H1 (cell line): ENCODE data around the gene HOXB5. TPM values are rescaled to one million over a fixed set of nuclear protein-coding genes. Genes with fewer than 3 reads are reported as not detected.
A peak's percentile ranks its signal among the peaks of the same experiment; 100 is the strongest.

Source experiments
- CBX5 ChIP-seq: fragments of 300-800, 300-1000 bp; sonication (generic); IDR thresholded peaks from 2 replicates; pipeline ENCODE4 v1.7.1; 2016; ENCODE audit warnings: antibody characterized with exemption, low read length, low read depth
- CTBP2 ChIP-seq: IDR thresholded peaks from 2 replicates; pipeline ENCODE4 v1.7.0; 2011; ENCODE audit warnings: borderline replicate concordance, mild to moderate bottlenecking, moderate library complexity, mixed read lengths, low read length; ENCODE audit not compliant: insufficient read depth, insufficient read length
- EGR1 ChIP-seq: IDR thresholded peaks from 2 replicates; pipeline ENCODE4 v1.6.1; 2011; ENCODE audit warnings: low read depth, low read length, borderline replicate concordance
- EZH2 ChIP-seq: fragments of 200-600 bp; sonication (generic); IDR thresholded peaks from 2 replicates; pipeline ENCODE4 v1.7.1; 2012; ENCODE audit warnings: low read depth, mild to moderate bottlenecking, moderate library complexity, low read length, inconsistent platforms; ENCODE audit not compliant: severe bottlenecking
- KDM1A ChIP-seq: fragments of 200-600, 300-600 bp; sonication (generic); IDR thresholded peaks from 2 replicates; pipeline ENCODE4 v1.7.1; 2016; ENCODE audit warnings: mild to moderate bottlenecking, low read length, borderline replicate concordance
- MAX ChIP-seq: IDR thresholded peaks from 2 replicates; pipeline ENCODE4 v1.6.1; 2012; ENCODE audit warnings: inconsistent platforms
- NANOG ChIP-seq: IDR thresholded peaks from 2 replicates; pipeline ENCODE4 v1.6.1; 2011; ENCODE audit warnings: low read length, low read depth, mild to moderate bottlenecking, inconsistent platforms; ENCODE audit not compliant: insufficient read depth, poor library complexity, severe bottlenecking
- RAD21 ChIP-seq, 2 experiments: IDR thresholded peaks in 1 of 2; conservative IDR thresholded peaks in 1 of 2; 2 replicates each; pipeline ENCODE4 v1.6.1; 2011; ENCODE audit warnings: low read depth in 2 of 2, low read length in 2 of 2, improper control_type of control experiment in 1 of 2, inconsistent platforms in 1 of 2, mild to moderate bottlenecking in 1 of 2, moderate library complexity in 1 of 2
- RNF2 ChIP-seq: fragments of 200-900, 300-1000 bp; sonication (generic); IDR thresholded peaks from 2 replicates; pipeline ENCODE4 v1.7.1; 2016; ENCODE audit warnings: borderline replicate concordance, low read depth, mild to moderate bottlenecking, antibody characterized with exemption, low read length; ENCODE audit not compliant: poor library complexity, severe bottlenecking; ENCODE audit errors: missing control alignments
- SUZ12 ChIP-seq: fragments of 200-600 bp; sonication (generic); IDR thresholded peaks from 2 replicates; pipeline ENCODE4 v1.6.1; 2012; ENCODE audit warnings: mild to moderate bottlenecking, inconsistent platforms, low read length, moderate library complexity, mixed read lengths
- ZNF274 ChIP-seq: IDR thresholded peaks from 2 replicates; pipeline ENCODE4 v1.7.0; 2012; ENCODE audit warnings: low read length, borderline replicate concordance; ENCODE audit errors: extremely low read depth
- polyA plus RNA-seq, 7 experiments: library from polyadenylated mRNA; depleted of rRNA in 3 of 7; stranded (reverse) in 5 of 7; unstranded in 2 of 7; fragments of >200 nt in 5 of 7; fragments of 200-250 nt in 2 of 7; gene quantifications; 1 replicate in 5 of 7; 2 replicates in 1 of 7; 4 replicates in 1 of 7; pipeline versions ENCODE4 v1.2.1 to v1.2.3, GENCODE V29; 2011 to 2013; ENCODE audit warnings: missing spikeins in 2 of 7, mixed read lengths in 2 of 7
- total RNA-seq: library from RNA; stranded (reverse); fragmentation: NEBNext Ultra II Directional; extraction: Animal tissue kit (Norgen Biotek cat#: 25700); gene quantifications from 2 replicates; pipeline ENCODE4 v1.2.1, GENCODE V29; 2021
- TF ChIP-seq, protein P1 (sequence below): IDR thresholded peaks from 2 replicates; pipeline ENCODE4 v1.6.1; 2011; ENCODE audit warnings: low read length, improper control_type of control experiment

The HOXB5 gene
- total and polyA plus RNA-seq, 2 of the 8 experiments (the other 6 are each of a cell fraction or from before 2014, with no cell fraction given): not detected

- TF ChIP-seq, protein P1, sequence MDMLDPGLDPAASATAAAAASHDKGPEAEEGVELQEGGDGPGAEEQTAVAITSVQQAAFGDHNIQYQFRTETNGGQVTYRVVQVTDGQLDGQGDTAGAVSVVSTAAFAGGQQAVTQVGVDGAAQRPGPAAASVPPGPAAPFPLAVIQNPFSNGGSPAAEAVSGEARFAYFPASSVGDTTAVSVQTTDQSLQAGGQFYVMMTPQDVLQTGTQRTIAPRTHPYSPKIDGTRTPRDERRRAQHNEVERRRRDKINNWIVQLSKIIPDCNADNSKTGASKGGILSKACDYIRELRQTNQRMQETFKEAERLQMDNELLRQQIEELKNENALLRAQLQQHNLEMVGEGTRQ: no peak
- TF ChIP-seq KDM1A: no peak
- no peak for TF ChIP-seq CBX5
- TF ChIP-seq EGR1: no peak
- peak; percentile 91 for TF ChIP-seq RNF2
- TF ChIP-seq CTBP2: peak; percentile 21
- no peak for TF ChIP-seq RAD21 (IDR thresholded peaks at IDR 0.05 in 1 of 2, conservative IDR thresholded peaks at IDR 0.05 in 1 of 2; ENCODE audit: low read depth in 2 of 2, low read length in 2 of 2)
- TF ChIP-seq ZNF274: no peak
- TF ChIP-seq EZH2: peak; percentile 69
- TF ChIP-seq MAX: 0 out of 2 replicates have a peak, but pooled peaks have one; percentile 13
- TF ChIP-seq NANOG: no peak
- TF ChIP-seq SUZ12: peak; percentile 72
Measured at GRCh38 chr17:48625495-48626244, 32.1 kb upstream of the HOXB5 start (continued).
